Measurements from ENCODE around the gene THUMPD3.

Gene THUMPD3

GRCh38 chr3:9388142-9388541 is 25.3 kb downstream of the THUMPD3 start:
- no peaks in the 10 kb centered on the region for H3K27me3 ChIP-seq (replicated peaks; ENCODE audit: control insufficient read depth, insufficient read depth, low read length)

GRCh38 chr3:9388562-9389272 is 25.9 kb downstream of the THUMPD3 start:
- no peaks in the 10 kb centered on the region for H3K27me3 ChIP-seq (replicated peaks; ENCODE audit: control insufficient read depth, insufficient read depth, low read length)
- no peak for TF ChIP-seq CTCF (IDR thresholded peaks at IDR 0.05; ENCODE audit: insufficient read depth, low read length, poor library complexity, severe bottlenecking)
- no peak for DNase-seq (ENCODE audit: extremely low read depth, insufficient read length)
- H3K36me3 ChIP-seq (ENCODE audit: control insufficient read depth, insufficient read depth, low read length) = peaks cover 19% of the 10 kb centered on the region
- no peak overlapping the region for H3K4me3 ChIP-seq (replicated peaks; ENCODE audit: low read depth, low read length)

More at GRCh38 chr3:9388142-9388541, 25.3 kb downstream of the THUMPD3 start:
- H3K4me3 ChIP-seq (replicated peaks; ENCODE audit: low read depth, low read length) = no peak overlapping the region
- no peak for DNase-seq (ENCODE audit: extremely low read depth, insufficient read length)
- no peak for TF ChIP-seq CTCF (IDR thresholded peaks at IDR 0.05; ENCODE audit: insufficient read depth, low read length, poor library complexity, severe bottlenecking)
- H3K36me3 ChIP-seq (ENCODE audit: control insufficient read depth, insufficient read depth, low read length) = peaks cover 17% of the 10 kb centered on the region

DNA sequence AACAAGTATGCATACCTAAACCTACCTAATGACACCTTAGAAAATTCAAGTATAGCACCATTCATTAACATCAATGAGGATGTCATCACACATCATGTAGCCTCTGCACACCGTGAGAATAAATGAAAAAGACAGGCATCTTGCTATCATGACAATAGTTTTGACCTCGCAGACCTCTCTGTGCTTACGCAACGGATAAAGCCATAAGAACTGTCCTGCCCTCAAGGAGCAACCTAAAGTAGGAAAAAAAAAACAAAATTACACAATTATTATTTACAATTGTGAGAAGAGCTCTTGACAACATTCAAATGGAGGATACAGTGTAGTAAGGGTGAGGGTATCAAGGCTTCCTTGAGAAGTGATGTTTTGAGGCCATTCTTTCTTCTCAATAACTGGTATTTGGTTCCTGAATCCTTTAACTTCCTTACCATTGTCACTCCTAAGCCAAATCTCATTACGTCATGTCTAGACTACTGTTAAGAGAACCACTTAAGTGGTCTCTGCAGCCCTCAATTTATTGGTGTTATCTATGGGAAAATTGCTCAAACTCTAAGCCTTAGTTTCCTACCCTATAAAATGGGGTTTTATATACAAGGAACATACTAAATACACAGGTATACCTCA is 27.5 kb downstream of the THUMPD3 start:
- TF ChIP-seq CTCF (IDR thresholded peaks at IDR 0.05; ENCODE audit: insufficient read depth, low read length, poor library complexity, severe bottlenecking) = no peak
- Histone ChIP-seq H3K4me3 (replicated peaks; ENCODE audit: low read depth, low read length) (no peak overlapping the region), H3K27me3 (replicated peaks; ENCODE audit: control insufficient read depth, insufficient read depth, low read length) (no peaks in the 10 kb centered on the region), H3K36me3 (ENCODE audit: control insufficient read depth, insufficient read depth, low read length) (peaks cover 13% of the 10 kb centered on the region)
- no peak for DNase-seq (ENCODE audit: extremely low read depth, insufficient read length)

GRCh38 chr3:9392041-9392440 is 29.2 kb downstream of the THUMPD3 start:
- Histone ChIP-seq H3K27me3 (replicated peaks; ENCODE audit: control insufficient read depth, insufficient read depth, low read length) (no peaks in the 10 kb centered on the region), H3K36me3 (ENCODE audit: control insufficient read depth, insufficient read depth, low read length) (peaks cover 11% of the 10 kb centered on the region), H3K4me3 (replicated peaks; ENCODE audit: low read depth, low read length) (no peak overlapping the region)
- no peak for DNase-seq (ENCODE audit: extremely low read depth, insufficient read length)
- no peak for TF ChIP-seq CTCF (IDR thresholded peaks at IDR 0.05; ENCODE audit: insufficient read depth, low read length, poor library complexity, severe bottlenecking)

DNA sequence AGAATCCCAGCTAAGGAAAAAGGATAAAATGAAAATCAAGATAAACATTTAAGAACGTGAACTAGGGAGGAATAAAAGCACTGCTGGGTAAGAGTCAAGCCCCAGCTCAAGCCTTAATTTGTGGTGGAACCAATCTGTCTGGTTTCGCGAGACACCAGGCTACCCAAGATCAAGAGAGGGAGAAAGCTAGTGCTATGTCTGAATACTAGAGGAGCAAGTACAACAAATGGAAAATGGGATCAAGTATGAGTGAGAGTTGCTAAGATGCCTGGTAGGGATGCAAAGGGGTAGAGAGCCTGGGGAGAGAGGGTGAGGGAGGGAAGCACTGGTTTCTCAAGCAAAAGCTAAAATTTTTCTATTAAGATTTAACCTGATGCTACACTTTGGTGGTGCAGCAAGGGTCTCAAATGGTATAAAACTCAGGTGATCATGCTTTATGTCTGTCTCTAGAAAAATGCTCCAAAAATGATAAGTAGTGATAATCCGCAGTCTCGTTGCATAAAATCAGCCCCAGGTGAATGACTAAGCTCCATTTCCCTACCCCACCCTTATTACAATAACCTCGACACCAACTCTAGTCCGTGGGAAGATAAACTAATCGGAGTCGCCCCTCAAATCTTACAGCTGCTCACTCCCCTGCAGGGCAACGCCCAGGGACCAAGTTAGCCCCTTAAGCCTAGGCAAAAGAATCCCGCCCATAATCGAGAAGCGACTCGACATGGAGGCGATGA is 32.9 kb downstream of the THUMPD3 start:
- Histone ChIP-seq H3K36me3 (ENCODE audit: control insufficient read depth, insufficient read depth, low read length) (peaks cover 1% of the 10 kb centered on the region; the same call in 1 of the 2 replicates), H3K4me3 (replicated peaks; ENCODE audit: low read depth, low read length) (peak overlapping the region; percentile 83), H3K27me3 (replicated peaks; ENCODE audit: control insufficient read depth, insufficient read depth, low read length) (no peaks in the 10 kb centered on the region)
- DNase-seq (ENCODE audit: extremely low read depth, insufficient read length) = no peak
- no peak for TF ChIP-seq CTCF (IDR thresholded peaks at IDR 0.05; ENCODE audit: insufficient read depth, low read length, poor library complexity, severe bottlenecking)

Data from GM06990 (cell line).